IgD-negative memory B cell (primary cell): ENCODE measurements around the gene RASAL2. TPM values are rescaled to one million over a fixed set of nuclear protein-coding genes. Genes with fewer than 3 reads are reported as not detected.

Source experiments
- H3K27ac Mint-ChIP-seq, 3 donors: one replicate each; pipeline ENCODE4 v1.8.0; 2020 to 2022; ENCODE audit warnings: mild to moderate bottlenecking in 3 of 3, mixed read lengths in 3 of 3, moderate library complexity in 1 of 3
- H3K27me3 Mint-ChIP-seq: one replicate; pipeline ENCODE4 v1.8.0; 2021; ENCODE audit warnings: mixed read lengths
- H3K36me3 Mint-ChIP-seq: one replicate; pipeline ENCODE4 v1.8.0; 2020; ENCODE audit warnings: mild to moderate bottlenecking, mixed read lengths
- H3K4me1 Mint-ChIP-seq, 3 donors: one replicate each; pipeline ENCODE4 v1.8.0; 2020 to 2022; ENCODE audit warnings: mixed read lengths in 3 of 3, mild to moderate bottlenecking in 1 of 3
- H3K4me3 Mint-ChIP-seq, 4 donors: one replicate each; pipeline ENCODE4 v1.8.0; 2020 to 2022; ENCODE audit warnings: mild to moderate bottlenecking in 4 of 4, mixed read lengths in 4 of 4, moderate library complexity in 3 of 4
- H3K9me3 Mint-ChIP-seq, 3 donors: one replicate each; pipeline ENCODE4 v1.8.0; 2020 to 2021; ENCODE audit warnings: mixed read lengths in 3 of 3, mild to moderate bottlenecking in 1 of 3
- polyA plus RNA-seq: library from polyadenylated mRNA; unstranded; fragments of 300-500 nt; fragmentation: Illumina TruSeq; gene quantifications from one replicate; pipeline ENCODE4 v1.2.3, GENCODE V29; 2021

The RASAL2 gene
- polyA plus RNA-seq, 1 donor from 2014 or later = 0.09 TPM

DNA sequence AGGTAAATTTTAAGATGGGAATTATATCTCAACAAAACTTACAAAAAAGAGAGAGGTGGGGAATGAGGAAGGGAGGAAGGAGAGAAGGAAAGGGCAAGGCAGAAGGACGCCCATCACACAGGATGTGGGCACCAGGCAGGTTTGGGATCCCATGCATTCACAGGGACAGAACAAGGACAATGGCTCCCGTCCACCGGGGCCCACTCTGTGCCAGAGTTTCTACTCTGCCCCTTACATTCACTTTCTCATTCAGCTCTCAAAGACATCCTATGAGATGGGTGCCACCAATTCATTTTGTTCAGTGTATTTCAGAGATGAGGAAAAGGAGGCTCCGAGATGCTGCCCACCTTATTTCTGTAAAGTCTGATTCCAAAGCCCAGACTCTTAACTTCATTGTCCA is 395.5 kb downstream of the RASAL2 start:
- Mint-ChIP-seq H3K9me3 (no peaks in the 10 kb centered on the region), H3K27me3 (peaks cover 2% of the 10 kb centered on the region), H3K36me3 (peaks cover 3% of the 10 kb centered on the region), H3K27ac (no peak overlapping the region), H3K4me3 (no peak overlapping the region), H3K4me1 (peaks cover 7 to 18% (median 10%) of the 10 kb centered on the region in 3 donors)

DNA sequence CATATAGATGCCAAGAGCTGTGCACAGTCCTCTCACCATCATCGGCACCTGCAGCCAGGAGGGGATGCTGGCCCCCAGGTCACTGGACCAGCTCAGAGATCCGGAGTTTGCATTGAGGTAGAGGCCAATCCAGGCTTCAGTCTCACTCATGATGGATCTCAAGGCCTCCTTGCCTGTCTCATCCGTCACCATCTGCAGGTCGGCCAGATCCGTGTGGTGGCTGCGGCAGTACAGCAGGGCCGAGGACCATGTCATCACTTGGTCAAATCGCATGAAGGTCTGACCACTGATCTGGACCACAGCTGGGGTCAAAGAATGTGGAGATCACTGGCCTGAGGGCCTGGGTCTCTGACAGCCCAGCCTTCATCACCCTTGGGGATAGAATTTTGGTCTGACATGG is 396.2 kb downstream of the RASAL2 start:
- Mint-ChIP-seq H3K27me3 (peaks cover 2% of the 10 kb centered on the region), H3K4me3 (no peak overlapping the region), H3K27ac (no peak overlapping the region), H3K36me3 (peaks cover 3% of the 10 kb centered on the region), H3K9me3 (no peaks in the 10 kb centered on the region), H3K4me1 (peaks cover 7 to 13% (median 10%) of the 10 kb centered on the region in 3 donors)

DNA sequence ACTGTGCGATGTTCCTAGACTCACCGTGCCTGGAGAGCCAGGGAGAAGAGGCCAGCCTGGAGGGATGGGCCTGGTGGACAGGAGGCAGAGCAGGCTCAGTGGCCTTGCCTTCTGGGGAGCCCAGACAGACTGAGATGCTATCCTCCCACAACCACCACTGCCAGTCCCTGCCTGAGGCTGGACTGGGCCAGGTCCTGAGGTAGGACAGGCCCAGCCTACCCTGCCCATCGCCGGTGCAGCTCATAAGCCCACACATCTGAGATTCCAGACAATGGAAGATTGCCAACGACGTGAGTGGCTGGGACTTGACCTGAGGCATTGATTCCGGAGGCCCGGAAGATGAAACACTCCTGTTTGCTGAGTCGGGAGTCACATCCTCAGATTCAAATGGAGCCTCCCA is 397.1 kb downstream of the RASAL2 start:
- peaks cover 3% of the 10 kb centered on the region for H3K36me3 Mint-ChIP-seq
- H3K4me3 Mint-ChIP-seq = no peak overlapping the region
- peaks cover 4% of the 10 kb centered on the region for H3K27me3 Mint-ChIP-seq

DNA sequence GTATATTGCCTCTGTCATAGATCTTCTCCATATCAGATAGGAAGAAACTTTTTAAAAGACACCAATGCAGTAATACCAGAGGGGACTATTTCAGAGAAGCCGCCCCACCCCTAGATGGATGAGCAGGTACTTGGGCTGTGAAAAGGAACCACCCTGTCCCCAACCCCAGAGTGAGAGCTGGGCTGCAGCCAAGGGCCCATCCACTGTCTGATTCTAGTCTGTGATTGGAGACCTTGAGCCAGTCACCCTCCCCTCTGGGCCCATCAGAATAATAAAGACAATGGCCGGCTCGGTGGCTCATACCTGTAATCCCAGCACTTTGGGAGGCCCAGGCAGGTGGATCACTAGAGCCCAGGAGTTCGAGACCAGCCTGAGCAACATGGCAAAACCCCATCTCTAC is 397.8 kb downstream of the RASAL2 start:
- no peaks in the 10 kb centered on the region for H3K9me3 Mint-ChIP-seq
- H3K4me1 Mint-ChIP-seq = peaks cover 0 to 5% (median 3%) of the 10 kb centered on the region in 3 donors
- H3K36me3 Mint-ChIP-seq = peaks cover 3% of the 10 kb centered on the region
- H3K27me3 Mint-ChIP-seq = peaks cover 4% of the 10 kb centered on the region
- no peak overlapping the region for H3K27ac Mint-ChIP-seq
- no peak overlapping the region for H3K4me3 Mint-ChIP-seq

More for the DNA sequence above, 397.1 kb downstream of the RASAL2 start:
- H3K4me1 Mint-ChIP-seq = peaks cover 0 to 5% (median 4%) of the 10 kb centered on the region in 3 donors
- H3K9me3 Mint-ChIP-seq = no peaks in the 10 kb centered on the region
- H3K27ac Mint-ChIP-seq = no peak overlapping the region

DNA sequence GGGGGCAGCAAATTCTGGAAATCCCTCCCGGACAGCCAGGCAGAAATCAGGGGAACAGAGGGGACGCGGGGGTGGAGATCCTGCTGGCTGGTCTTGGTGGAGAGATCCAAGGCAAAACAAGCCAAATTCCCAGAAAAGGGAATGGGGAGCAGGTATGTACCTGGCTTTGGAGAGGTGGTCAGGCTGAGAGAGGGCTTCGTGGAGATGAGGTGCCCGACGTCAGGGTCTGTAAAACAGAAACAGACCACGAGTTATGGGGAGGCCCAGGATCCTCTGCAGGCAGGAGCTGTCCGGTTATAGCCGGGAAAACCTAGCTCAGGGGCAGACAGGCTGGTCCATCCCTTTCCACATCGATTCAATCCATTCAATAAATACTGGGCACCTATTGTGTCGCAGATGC is 398.4 kb downstream of the RASAL2 start:
- Mint-ChIP-seq H3K4me3 (no peak overlapping the region), H3K9me3 (no peaks in the 10 kb centered on the region), H3K27ac (no peak overlapping the region), H3K27me3 (peaks cover 4% of the 10 kb centered on the region), H3K4me1 (peaks cover 0 to 3% (median 0%) of the 10 kb centered on the region in 3 donors), H3K36me3 (peaks cover 3% of the 10 kb centered on the region)

DNA sequence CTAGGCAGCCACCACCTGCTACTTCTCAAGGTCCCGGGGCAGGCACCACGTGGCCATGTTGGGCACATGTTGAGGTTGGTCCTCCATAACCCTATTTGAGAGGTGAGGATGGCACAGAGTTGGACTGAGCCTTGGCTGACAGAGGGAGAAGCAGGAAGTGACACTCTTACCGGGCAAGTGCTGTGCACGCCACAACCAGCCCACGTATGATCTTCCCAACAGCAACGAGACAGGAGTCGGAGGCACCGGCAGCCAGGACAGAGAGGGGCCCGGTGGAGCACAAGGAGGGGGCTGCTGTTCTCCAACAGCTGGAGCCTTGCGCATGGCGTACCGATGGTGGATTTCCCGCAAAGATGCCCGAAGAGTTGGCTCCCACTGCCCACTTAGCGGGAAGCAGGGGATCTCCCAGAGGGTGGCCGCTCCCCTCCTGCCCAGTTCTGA is 399.4 kb downstream of the RASAL2 start:
- Mint-ChIP-seq H3K4me1 (no peaks in the 10 kb centered on the region), H3K36me3 (peaks cover 3% of the 10 kb centered on the region), H3K27ac (no peak overlapping the region), H3K27me3 (peaks cover 4% of the 10 kb centered on the region), H3K4me3 (no peak overlapping the region), H3K9me3 (no peaks in the 10 kb centered on the region)

DNA sequence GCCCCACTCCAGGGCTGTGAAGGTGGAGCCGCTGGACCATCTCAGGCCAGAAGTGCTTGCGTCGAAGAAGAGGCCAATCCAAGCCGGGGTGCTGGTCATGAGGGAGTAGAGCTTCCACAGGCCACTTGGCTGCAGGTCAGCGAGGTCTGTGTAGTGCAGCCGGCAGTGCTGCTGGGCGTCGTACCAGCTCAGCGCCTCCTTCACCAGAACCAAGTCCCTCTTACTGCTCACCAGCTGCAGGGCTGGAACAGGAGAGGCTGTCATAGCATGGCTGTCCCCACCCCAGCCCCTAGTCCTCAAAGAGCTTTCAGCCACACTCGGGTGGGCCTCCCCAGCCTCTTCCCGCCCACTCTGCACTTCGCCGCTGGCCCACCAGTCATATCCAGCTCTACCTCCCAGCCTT is 400.7 kb downstream of the RASAL2 start:
- Mint-ChIP-seq H3K36me3 (peaks cover 1% of the 10 kb centered on the region), H3K9me3 (no peaks in the 10 kb centered on the region), H3K4me1 (no peaks in the 10 kb centered on the region), H3K4me3 (no peak overlapping the region), H3K27ac (no peak overlapping the region), H3K27me3 (peaks cover 2% of the 10 kb centered on the region)

DNA sequence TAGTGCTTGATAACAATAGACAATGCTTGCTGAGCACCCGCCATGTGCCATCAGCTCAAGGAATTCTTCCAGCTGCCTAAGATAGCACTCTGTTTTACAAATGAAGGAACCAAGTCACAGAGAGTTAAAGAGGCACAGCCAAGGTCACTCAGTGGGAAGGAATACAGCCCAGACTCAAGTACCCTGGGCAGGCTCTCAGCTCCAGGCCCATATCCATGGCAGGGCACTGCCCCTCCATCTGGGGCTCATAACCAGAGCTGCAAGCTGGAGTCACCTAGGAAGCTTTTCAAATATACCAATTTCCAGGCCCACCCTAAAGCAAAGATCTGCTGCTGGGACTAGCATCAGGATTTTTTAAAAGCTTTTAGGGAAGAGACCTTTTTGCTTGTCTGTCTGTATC is 401.3 kb downstream of the RASAL2 start:
- Mint-ChIP-seq H3K27ac (no peak overlapping the region), H3K27me3 (peaks cover 2% of the 10 kb centered on the region), H3K9me3 (no peaks in the 10 kb centered on the region), H3K4me1 (no peaks in the 10 kb centered on the region), H3K4me3 (no peak overlapping the region), H3K36me3 (peaks cover 1% of the 10 kb centered on the region)

DNA sequence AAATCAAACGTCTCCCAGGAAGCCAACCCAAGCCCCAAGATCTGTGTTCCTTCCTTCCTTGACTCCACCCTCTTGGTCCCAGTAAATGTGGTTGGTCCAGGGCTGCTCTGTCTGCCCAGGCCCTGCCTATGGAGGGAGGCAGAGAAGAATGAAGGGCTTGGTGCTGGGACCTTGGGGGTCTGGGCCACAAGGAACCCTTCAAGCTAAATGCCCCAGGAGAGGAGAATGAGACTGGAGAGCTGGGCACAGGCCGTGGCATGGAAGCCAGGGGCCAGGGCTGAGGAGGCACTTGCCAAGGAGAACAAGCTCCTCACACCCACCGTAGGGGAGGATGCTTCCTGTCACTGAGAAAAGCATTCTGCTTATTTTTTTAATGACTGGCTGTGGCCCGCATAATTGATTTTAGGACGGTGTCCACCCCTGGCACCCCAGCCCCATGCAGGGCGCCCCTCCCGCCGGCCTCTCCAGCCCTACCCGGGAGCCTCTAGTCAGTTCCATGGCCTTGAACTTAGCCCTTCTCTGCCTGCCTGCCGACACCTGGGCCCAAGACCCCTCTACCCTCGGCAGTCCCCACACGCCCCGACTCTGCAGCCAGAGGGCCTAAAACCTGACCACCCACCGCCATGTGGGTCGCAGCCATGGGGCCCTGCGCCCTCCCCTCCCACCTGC is 402.0 kb downstream of the RASAL2 start:
- no peak overlapping the region for H3K4me3 Mint-ChIP-seq
- H3K27me3 Mint-ChIP-seq = peaks cover 2% of the 10 kb centered on the region
- peaks cover 1% of the 10 kb centered on the region for H3K36me3 Mint-ChIP-seq
- H3K4me1 Mint-ChIP-seq = no peaks in the 10 kb centered on the region
- H3K27ac Mint-ChIP-seq = no peak overlapping the region
- H3K9me3 Mint-ChIP-seq = no peaks in the 10 kb centered on the region

DNA sequence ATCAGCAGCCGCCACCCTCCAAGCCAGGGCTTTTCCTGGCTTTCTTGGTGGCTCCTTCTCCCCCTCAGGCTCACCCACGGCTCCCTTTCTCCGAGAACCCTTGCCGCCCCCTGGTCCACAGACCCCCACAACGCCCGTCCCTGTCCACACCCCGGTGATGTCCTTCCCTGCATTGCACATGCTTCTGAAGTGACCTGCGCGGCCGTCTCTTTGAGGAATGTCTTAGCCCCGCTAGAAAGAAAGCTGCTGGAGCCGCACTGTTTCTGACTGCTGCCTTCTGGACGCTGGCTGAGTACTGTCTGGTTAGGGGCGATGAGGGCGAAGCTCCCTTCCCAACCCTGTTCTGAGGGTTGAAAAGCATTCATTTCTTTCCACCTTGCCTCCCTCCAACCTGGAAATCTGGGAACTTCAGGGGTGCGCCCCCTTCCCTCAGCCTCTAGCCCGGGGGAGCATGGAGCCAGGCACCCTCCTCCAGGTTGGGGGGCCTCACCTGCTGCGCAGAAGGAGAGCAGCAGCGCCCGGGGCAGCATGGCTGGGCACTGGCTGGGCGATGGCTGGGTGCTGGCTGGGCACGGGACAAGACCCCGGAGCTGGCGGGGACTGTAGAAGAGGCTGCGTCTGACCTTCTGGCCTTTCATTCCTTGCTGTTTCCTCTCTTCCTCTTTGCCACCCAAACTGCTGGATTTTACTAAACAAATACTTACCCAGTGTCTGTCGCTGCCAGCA is 402.7 kb downstream of the RASAL2 start, which contains the start of gene CLEC20A:
CLEC20A (minus strand) TSS at position 555 of the 726 bp plus-strand sequence; CDS start at position 530, 25 bp downstream.
- Mint-ChIP-seq H3K27ac (no peak within 1 kb of the TSS), H3K4me1 (no peaks in the 10 kb centered on the region), H3K4me3 (no peak within 1 kb of the TSS), H3K9me3 (no peaks in the 10 kb centered on the region), H3K27me3 (peaks cover 2% of the 10 kb centered on the region), H3K36me3 (peaks cover 1% of the 10 kb centered on the region)

DNA sequence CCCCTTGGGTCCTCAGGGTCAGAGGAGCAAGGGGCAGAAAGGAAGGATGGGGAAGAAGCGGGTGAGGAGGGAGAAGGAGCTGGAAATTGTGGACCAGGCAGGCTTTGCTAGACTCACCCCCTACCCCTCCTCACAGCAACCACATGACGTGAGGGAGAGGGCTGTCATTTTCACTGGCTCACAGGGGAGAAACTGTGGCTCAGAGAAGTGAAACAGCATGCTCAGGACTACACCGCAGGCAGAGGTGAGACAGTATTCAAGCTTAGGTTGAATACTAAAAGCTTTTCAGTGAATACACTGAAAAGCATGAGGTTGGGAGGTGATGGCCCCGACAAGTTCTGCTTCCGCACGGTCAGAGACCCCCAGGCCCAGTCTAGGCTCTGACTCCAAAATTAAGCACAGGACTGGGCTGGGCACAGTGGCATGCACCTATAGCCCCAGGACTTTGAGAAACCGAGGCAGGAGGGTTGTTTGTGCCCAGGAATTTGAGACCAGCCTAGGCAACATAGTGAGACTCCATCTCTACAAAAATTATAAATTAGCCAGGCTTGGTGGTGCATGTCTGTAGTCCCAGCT is 404.1 kb downstream of the RASAL2 start:
- Mint-ChIP-seq H3K36me3 (peaks cover 1% of the 10 kb centered on the region), H3K4me1 (no peaks in the 10 kb centered on the region), H3K27me3 (peaks cover 3% of the 10 kb centered on the region), H3K9me3 (no peaks in the 10 kb centered on the region), H3K27ac (no peak overlapping the region), H3K4me3 (no peak overlapping the region)

DNA sequence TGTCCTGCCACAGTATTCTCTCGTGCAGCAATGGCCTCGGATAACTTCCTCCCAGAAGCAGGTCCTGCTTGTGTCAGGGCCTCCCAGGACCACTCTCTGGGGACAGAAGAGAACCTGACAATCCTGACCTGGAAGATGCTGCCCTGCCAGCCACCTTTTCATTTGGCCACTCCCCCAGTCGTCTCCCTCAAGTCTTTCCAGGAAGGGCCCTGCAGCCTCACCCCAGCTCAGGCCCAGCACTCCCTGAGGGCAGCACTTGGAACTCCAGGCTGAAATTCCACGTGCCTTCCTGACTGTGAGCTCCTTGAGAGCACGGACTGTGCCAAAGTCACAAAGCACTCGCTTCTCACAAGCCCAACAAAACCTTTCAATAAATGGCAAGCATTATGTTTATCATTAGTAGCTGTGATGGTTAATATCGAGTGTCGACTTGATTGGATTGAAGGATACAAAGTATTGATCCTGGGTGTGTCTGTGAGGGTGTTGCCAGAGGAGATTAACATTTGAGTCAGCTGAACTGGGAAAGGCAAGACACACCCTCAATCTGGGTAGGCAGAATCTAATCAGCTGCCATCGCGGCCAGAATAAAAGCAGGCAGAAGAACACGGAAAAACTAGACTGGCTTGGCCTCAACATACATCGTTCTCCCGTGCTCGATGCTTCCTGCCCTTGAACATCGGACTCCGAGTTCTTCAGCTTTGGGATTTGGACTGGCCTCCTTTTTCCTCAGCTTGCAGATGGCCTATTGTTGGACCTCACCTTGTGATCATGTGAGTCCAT is 405.2 kb downstream of the RASAL2 start:
- Mint-ChIP-seq H3K4me1 (no peaks in the 10 kb centered on the region), H3K9me3 (no peaks in the 10 kb centered on the region), H3K27me3 (peaks cover 7% of the 10 kb centered on the region), H3K36me3 (no peaks in the 10 kb centered on the region), H3K27ac (no peak overlapping the region), H3K4me3 (no peak overlapping the region)

DNA sequence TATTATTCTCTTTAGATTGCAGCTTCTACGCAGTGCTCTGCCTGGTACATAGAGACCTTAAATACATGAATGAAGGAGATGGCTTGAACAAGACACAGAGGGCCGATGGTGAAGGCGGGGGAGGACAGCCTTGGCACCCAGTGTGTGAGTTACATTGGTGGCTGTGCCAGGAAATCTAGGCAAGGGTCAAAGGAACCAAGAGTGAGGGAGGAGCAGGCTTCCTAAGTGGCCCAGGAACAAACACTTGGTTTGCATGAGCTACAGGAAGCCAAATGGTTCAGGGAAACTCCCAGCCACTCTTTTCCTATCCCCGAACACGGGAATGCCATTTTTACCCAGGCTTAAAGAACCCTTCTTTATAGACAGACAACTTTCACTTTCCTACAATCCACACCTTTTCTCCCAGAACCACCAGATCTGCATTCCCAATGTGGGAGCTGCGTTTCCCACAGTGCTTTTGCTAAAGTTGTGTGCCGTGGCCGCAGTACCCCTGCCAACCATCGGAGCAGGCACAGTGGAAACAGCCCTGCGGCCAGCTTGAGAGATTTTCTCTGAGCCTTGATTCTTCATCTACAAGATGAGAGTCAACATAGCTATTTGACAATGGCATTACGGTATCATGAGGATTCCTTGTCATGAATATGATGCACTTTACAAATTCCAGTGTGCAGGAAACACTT is 406.3 kb downstream of the RASAL2 start:
- no peaks in the 10 kb centered on the region for H3K4me1 Mint-ChIP-seq
- no peak overlapping the region for H3K4me3 Mint-ChIP-seq
- H3K9me3 Mint-ChIP-seq = no peaks in the 10 kb centered on the region
- no peaks in the 10 kb centered on the region for H3K36me3 Mint-ChIP-seq
- peaks cover 11% of the 10 kb centered on the region for H3K27me3 Mint-ChIP-seq
- no peak overlapping the region for H3K27ac Mint-ChIP-seq

DNA sequence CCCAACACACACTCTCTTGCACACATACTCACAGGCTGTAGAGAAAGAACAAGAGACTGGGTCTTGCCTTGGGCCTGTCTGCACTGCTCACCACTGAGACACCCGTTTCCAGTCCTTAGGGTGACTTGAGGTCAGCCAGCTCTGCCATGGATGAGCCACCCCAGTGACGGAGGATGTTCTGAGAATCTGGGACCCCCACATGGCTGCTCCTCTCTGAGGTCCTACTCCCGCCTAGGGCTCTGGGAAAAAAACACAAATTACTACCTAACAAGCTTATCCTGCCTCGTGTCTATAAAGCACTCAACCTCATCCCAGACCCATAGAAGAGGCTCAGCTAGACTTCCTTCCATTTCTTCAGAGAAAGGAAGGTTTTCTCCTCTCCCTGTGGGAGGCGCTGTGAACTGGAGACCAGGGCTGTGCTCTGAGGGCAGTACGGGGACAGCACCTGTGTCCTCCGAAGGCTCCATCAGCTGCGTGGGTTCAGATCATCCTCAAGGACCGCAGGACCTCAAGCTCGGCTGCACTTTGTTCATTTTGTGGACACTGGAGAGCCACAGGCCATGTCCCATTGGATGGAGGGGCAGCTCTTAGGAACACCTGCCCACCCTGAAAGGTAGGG is 407.1 kb downstream of the RASAL2 start:
- Mint-ChIP-seq H3K4me3 (no peak overlapping the region), H3K27ac (no peak overlapping the region), H3K4me1 (no peaks in the 10 kb centered on the region), H3K36me3 (no peaks in the 10 kb centered on the region), H3K9me3 (no peaks in the 10 kb centered on the region), H3K27me3 (peaks cover 10% of the 10 kb centered on the region)
